Mesenchymal stem cell (in vitro differentiated cells and primary cell): ENCODE results near the gene CHKA.
A peak's percentile ranks its signal among the peaks of the same experiment; 100 is the strongest.

Experiments
- DNase-seq: peaks from one replicate; pipeline ENCODE4 v3.0.0-alpha.2; 2013
- H2AFZ ChIP-seq: one replicate; pipeline ENCODE4 v1.6.1; 2013; ENCODE audit warnings: low read depth, mild to moderate bottlenecking, control low read depth, inconsistent platforms, low read length, moderate library complexity
- H2AK5ac ChIP-seq: 2 replicates; pipeline ENCODE4 v1.6.1; 2013; ENCODE audit warnings: low read length, moderate library complexity, mild to moderate bottlenecking, inconsistent platforms; ENCODE audit not compliant: severe bottlenecking
- H2BK120ac ChIP-seq: one replicate; pipeline ENCODE4 v1.6.1; 2013; ENCODE audit warnings: low read depth, mild to moderate bottlenecking, inconsistent platforms, low read length, moderate library complexity
- H2BK12ac ChIP-seq, 2 experiments: one replicate each; pipeline ENCODE4 v1.6.1; 2013; ENCODE audit warnings: inconsistent platforms in 2 of 2, low read length in 2 of 2, mild to moderate bottlenecking in 2 of 2, moderate library complexity in 2 of 2, control low read depth in 1 of 2
- H2BK15ac ChIP-seq: one replicate; pipeline ENCODE4 v1.6.1; 2013; ENCODE audit warnings: mild to moderate bottlenecking, low read depth, inconsistent platforms; ENCODE audit not compliant: poor library complexity, severe bottlenecking
- H2BK5ac ChIP-seq: 2 replicates; pipeline ENCODE4 v1.6.1; 2013; ENCODE audit warnings: low read depth, mild to moderate bottlenecking, low read length, control low read depth, inconsistent platforms; ENCODE audit not compliant: poor library complexity, severe bottlenecking
- H3K14ac ChIP-seq, 2 experiments: one replicate each; pipeline ENCODE4 v1.6.1; 2013; ENCODE audit warnings: inconsistent platforms in 2 of 2, low read length in 2 of 2, control low read depth in 1 of 2, mild to moderate bottlenecking in 1 of 2, moderate library complexity in 1 of 2
- H3K18ac ChIP-seq, 2 experiments: one replicate each; pipeline ENCODE4 v1.6.1; 2013; ENCODE audit warnings: inconsistent platforms in 2 of 2, low read length in 2 of 2, control low read depth in 1 of 2, low read depth in 1 of 2, mild to moderate bottlenecking in 1 of 2
- H3K23ac ChIP-seq, 2 experiments: one replicate each; pipeline ENCODE4 v1.6.1; 2013; ENCODE audit warnings: inconsistent platforms in 2 of 2, low read length in 2 of 2, mild to moderate bottlenecking in 2 of 2, moderate library complexity in 2 of 2, control low read depth in 1 of 2
- H3K27ac ChIP-seq: 2 replicates; pipeline ENCODE4 v1.5.1; 2013; ENCODE audit warnings: mild to moderate bottlenecking, moderate library complexity, low read length, control low read depth, inconsistent platforms; ENCODE audit not compliant: poor library complexity, severe bottlenecking
- H3K27me3 ChIP-seq, 2 experiments: 2 replicates each; pipeline versions ENCODE4 v1.6.1 to v1.7.0; 2013; ENCODE audit warnings: low read length in 2 of 2, mild to moderate bottlenecking in 2 of 2, moderate library complexity in 2 of 2, control low read depth in 1 of 2, inconsistent platforms in 1 of 2; ENCODE audit not compliant: control insufficient read depth in 1 of 2, insufficient read depth in 1 of 2
- H3K36me3 ChIP-seq, 2 experiments: 2 replicates each; pipeline versions ENCODE4 v1.6.1 to v1.7.0; 2013; ENCODE audit warnings: low read length in 2 of 2, control low read depth in 1 of 2, inconsistent platforms in 1 of 2, low read depth in 1 of 2, mild to moderate bottlenecking in 1 of 2; ENCODE audit not compliant: insufficient read depth in 2 of 2, control insufficient read depth in 1 of 2
- H3K4ac ChIP-seq, 2 experiments: one replicate each; pipeline ENCODE4 v1.6.1; 2013; ENCODE audit warnings: inconsistent platforms in 2 of 2, low read length in 2 of 2, mild to moderate bottlenecking in 2 of 2, moderate library complexity in 2 of 2, control low read depth in 1 of 2, low read depth in 1 of 2
- H3K4me1 ChIP-seq: 2 replicates; pipeline ENCODE4 v1.6.1; 2013; ENCODE audit warnings: low read depth, low read length, control low read depth; ENCODE audit not compliant: control insufficient read depth, insufficient read depth
- H3K4me2 ChIP-seq: 2 replicates; pipeline ENCODE4 v1.6.1; 2013; ENCODE audit warnings: low read length, mild to moderate bottlenecking, inconsistent platforms; ENCODE audit not compliant: poor library complexity, severe bottlenecking
- H3K4me3 ChIP-seq, 2 experiments: 2 replicates each; pipeline versions ENCODE4 v1.5.1 to v1.7.0; 2013; ENCODE audit warnings: low read length in 2 of 2, mild to moderate bottlenecking in 2 of 2, control low read depth in 1 of 2, low read depth in 1 of 2; ENCODE audit not compliant: insufficient read depth in 1 of 2
- H3K79me1 ChIP-seq: replicated peaks from 2 replicates; pipeline ENCODE4 v1.6.1; 2013; ENCODE audit warnings: mild to moderate bottlenecking, control low read depth, low read length, inconsistent platforms; ENCODE audit not compliant: poor library complexity, severe bottlenecking
- H3K9ac ChIP-seq: 2 replicates; pipeline ENCODE4 v1.7.0; 2013; ENCODE audit warnings: mild to moderate bottlenecking, low read length, moderate library complexity
- H3K9me3 ChIP-seq: 2 replicates; pipeline ENCODE4 v1.7.0; 2013; ENCODE audit warnings: mild to moderate bottlenecking, low read length; ENCODE audit not compliant: control insufficient read depth
- H4K8ac ChIP-seq: one replicate; pipeline ENCODE4 v1.6.1; 2013; ENCODE audit warnings: inconsistent platforms, mild to moderate bottlenecking, low read length, moderate library complexity
- H4K91ac ChIP-seq: one replicate; pipeline ENCODE4 v1.6.1; 2013; ENCODE audit warnings: mild to moderate bottlenecking, low read length, inconsistent platforms
- WGBS: methylation state at CpG from one replicate; pipeline ENCODE4 v1.1.7; 2013; ENCODE audit warnings: mixed read lengths; 5-methylcytosine and 5-hydroxymethylcytosine counted together

CHKA gene

GRCh38 chr11:68166969-68167368 is 45.8 kb upstream of the CHKA start:
- H2AK5ac ChIP-seq: no peak overlapping the region
- no peak overlapping the region for H4K91ac ChIP-seq
- H3K14ac ChIP-seq: no peak overlapping the region
- no peak for DNase-seq
- H3K9ac ChIP-seq: no peak overlapping the region
- H3K4ac ChIP-seq: no peak overlapping the region
- no peak overlapping the region for H3K4me3 ChIP-seq
- WGBS: 100% methylated on average over 2 of the region's 4 CpGs
- no peak overlapping the region for H2AFZ ChIP-seq
- no peak overlapping the region for H3K4me2 ChIP-seq
- peaks cover 15% of the 10 kb centered on the region for H3K79me1 ChIP-seq
- H3K36me3 ChIP-seq: peaks cover 31 to 84% of the 10 kb centered on the region in 2 experiments
- no peak overlapping the region for H2BK5ac ChIP-seq
- no peaks in the 10 kb centered on the region for H3K27me3 ChIP-seq
- H2BK15ac ChIP-seq: no peak overlapping the region
- no peak overlapping the region for H3K23ac ChIP-seq
- no peak overlapping the region for H4K8ac ChIP-seq
- no peak overlapping the region for H2BK120ac ChIP-seq
- no peak overlapping the region for H2BK12ac ChIP-seq
- no peaks in the 10 kb centered on the region for H3K9me3 ChIP-seq
- H3K27ac ChIP-seq: no peak overlapping the region
- H3K4me1 ChIP-seq: peaks cover 6% of the 10 kb centered on the region
- no peak overlapping the region for H3K18ac ChIP-seq

DNA sequence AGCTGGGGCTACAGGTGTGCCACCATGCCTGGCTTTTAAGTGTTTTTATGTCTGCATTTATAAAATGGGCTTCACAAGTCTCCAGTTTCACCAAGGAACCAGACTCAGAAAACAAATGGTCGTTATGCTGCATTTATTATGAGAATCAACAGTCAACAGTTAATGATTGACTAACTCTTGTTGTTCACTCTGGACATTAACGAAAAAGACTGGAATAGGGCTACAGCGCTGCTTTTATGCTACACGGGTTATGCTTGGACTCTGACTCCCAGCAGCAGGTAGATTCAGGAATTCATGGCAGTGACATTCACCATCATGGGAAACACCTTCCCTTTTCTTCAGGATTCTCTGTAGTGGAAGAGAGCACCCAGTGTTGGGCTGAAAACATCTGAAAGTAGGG is 44.4 kb upstream of the CHKA start:
- Histone ChIP-seq H3K79me1 (peaks cover 15% of the 10 kb centered on the region), H4K8ac (no peak overlapping the region), H2BK5ac (no peak overlapping the region), H3K14ac (no peak overlapping the region), H2BK120ac (no peak overlapping the region), H3K4me2 (no peak overlapping the region), H3K23ac (no peak overlapping the region), H2BK15ac (no peak overlapping the region), H3K36me3 (peaks cover 35 to 83% of the 10 kb centered on the region in 2 experiments), H3K4ac (no peak overlapping the region), H3K18ac (no peak overlapping the region), H3K9me3 (no peaks in the 10 kb centered on the region), H2AFZ (no peak overlapping the region), H3K27me3 (no peaks in the 10 kb centered on the region), H3K27ac (no peak overlapping the region), H3K4me1 (peaks cover 9% of the 10 kb centered on the region), H2AK5ac (no peak overlapping the region), H2BK12ac (no peak overlapping the region), H3K9ac (no peak overlapping the region), H3K4me3 (no peak overlapping the region), H4K91ac (no peak overlapping the region)
- 95% methylated on average over 4 of the region's 4 CpGs for WGBS
- DNase-seq: no peak

DNA sequence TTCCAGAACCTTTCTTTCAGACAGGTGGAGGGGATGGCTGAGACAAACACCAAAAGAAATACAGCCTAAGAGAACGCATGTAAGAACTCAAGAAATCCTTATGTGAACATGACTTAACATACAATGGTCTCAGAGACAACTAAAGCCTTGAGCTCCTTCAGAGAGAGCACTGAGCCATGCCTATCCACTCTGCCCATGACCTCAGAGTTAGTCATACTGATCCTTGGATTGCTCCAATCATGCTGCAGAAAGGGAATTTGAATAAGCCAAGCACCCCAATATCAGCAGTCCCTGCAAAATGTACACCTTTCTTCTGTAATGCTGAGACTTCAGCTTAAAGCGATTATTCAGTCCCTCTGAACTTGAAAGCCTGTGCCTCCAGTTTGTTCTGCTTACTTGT is 43.2 kb upstream of the CHKA start:
- H3K9ac ChIP-seq: no peak overlapping the region
- H2BK12ac ChIP-seq: no peak overlapping the region
- no peak overlapping the region for H2AK5ac ChIP-seq
- no peak overlapping the region for H2BK120ac ChIP-seq
- H3K4ac ChIP-seq: no peak overlapping the region
- peaks cover 15% of the 10 kb centered on the region for H3K79me1 ChIP-seq
- no peak overlapping the region for H3K18ac ChIP-seq
- no peak overlapping the region for H2BK15ac ChIP-seq
- peak; percentile 22 for DNase-seq
- H3K27ac ChIP-seq: no peak overlapping the region
- H3K4me3 ChIP-seq: no peak overlapping the region
- H3K9me3 ChIP-seq: no peaks in the 10 kb centered on the region
- no peak overlapping the region for H2AFZ ChIP-seq
- no peak overlapping the region for H3K14ac ChIP-seq
- H3K27me3 ChIP-seq: no peaks in the 10 kb centered on the region
- peaks cover 28 to 75% of the 10 kb centered on the region in 2 experiments for H3K36me3 ChIP-seq
- no peak overlapping the region for H4K8ac ChIP-seq
- H2BK5ac ChIP-seq: no peak overlapping the region
- H4K91ac ChIP-seq: no peak overlapping the region
- H3K23ac ChIP-seq: no peak overlapping the region
- H3K4me2 ChIP-seq: no peak overlapping the region
- peaks cover 9% of the 10 kb centered on the region for H3K4me1 ChIP-seq
- WGBS: 92% methylated on average over 2 of the region's 2 CpGs

DNA sequence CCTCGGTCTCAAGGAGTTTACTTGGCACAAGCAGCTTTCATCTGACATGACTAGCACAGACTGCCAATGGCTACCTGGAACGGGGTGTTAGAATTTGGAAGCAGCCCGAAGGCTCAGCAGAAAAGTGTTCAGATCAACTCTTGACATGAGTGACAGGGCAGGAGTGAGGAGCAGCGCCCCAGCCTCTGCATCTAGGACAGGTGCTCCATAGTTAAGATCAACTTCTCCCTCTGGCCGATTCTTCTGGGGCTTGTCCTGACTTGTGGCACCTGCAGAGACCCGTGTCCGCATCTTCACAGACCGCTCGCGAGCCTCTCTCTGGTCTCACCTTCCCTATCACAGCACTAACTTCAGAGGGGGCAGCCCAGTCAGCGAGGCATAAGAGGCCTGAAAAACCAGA is 42.5 kb upstream of the CHKA start:
- no peak overlapping the region for H3K4me2 ChIP-seq
- no peak overlapping the region for H2AK5ac ChIP-seq
- no peaks in the 10 kb centered on the region for H3K27me3 ChIP-seq
- no peak overlapping the region for H3K4me3 ChIP-seq
- no peak overlapping the region for H2BK15ac ChIP-seq
- H2AFZ ChIP-seq: no peak overlapping the region
- no peak overlapping the region for H2BK120ac ChIP-seq
- H3K14ac ChIP-seq: no peak overlapping the region
- no peak overlapping the region for H2BK12ac ChIP-seq
- peaks cover 8% of the 10 kb centered on the region for H3K4me1 ChIP-seq
- H3K27ac ChIP-seq: no peak overlapping the region
- H3K9me3 ChIP-seq: no peaks in the 10 kb centered on the region
- H2BK5ac ChIP-seq: no peak overlapping the region
- no peak overlapping the region for H4K8ac ChIP-seq
- H3K9ac ChIP-seq: no peak overlapping the region
- H3K36me3 ChIP-seq: peaks cover 28 to 75% of the 10 kb centered on the region in 2 experiments
- no peak for DNase-seq
- no peak overlapping the region for H3K18ac ChIP-seq
- no peak overlapping the region for H3K4ac ChIP-seq
- H4K91ac ChIP-seq: no peak overlapping the region
- H3K79me1 ChIP-seq: peaks cover 15% of the 10 kb centered on the region
- WGBS: 97% methylated on average over 11 of the region's 11 CpGs
- no peak overlapping the region for H3K23ac ChIP-seq
